ENCODE results near the gene EYS. TPM values are rescaled to one million over a fixed set of nuclear protein-coding genes. Genes with fewer than 3 reads are reported as not detected.
A peak's percentile ranks its signal among the peaks of the same experiment; 100 is the strongest.
"Not testable (repeated sequence)": the region's sequence is repeated elsewhere in the genome, so short reads cannot be mapped to it uniquely, and the experiment has no call there.

EYS gene
- total RNA-seq, 1 experiment from 2014 or later: 0.13 TPM

DNA sequence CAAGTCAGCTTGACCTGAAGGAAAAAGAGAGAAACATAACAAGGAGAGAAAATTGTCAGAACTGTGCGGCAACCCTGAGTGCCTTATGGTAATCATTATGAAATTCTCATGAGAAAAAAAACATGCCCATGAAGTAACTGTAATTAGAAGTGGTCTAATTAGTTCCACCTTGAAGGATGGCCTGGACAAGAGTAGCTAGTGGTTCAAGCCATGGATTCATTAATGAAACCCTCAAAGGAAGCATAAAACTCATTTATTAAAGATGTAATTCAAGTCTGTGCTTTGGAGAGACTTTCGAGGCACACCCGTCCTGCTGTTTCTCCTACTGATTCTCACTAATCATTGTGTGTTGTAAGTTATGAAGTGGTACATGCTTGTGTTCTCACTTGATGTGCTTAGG, 1911.2 kb downstream of the EYS start:
- DNase-seq (ENCODE audit: low spot score): no peak

GRCh38 chr6:63795006-63795405, 1912.0 kb downstream of the EYS start:
- DNase-seq (ENCODE audit: low spot score): no peak

- no peak for DNase-seq (ENCODE audit: low spot score)
Observed at GRCh38 chr6:63793465-63794137, 1913.4 kb downstream of the EYS start.

DNA sequence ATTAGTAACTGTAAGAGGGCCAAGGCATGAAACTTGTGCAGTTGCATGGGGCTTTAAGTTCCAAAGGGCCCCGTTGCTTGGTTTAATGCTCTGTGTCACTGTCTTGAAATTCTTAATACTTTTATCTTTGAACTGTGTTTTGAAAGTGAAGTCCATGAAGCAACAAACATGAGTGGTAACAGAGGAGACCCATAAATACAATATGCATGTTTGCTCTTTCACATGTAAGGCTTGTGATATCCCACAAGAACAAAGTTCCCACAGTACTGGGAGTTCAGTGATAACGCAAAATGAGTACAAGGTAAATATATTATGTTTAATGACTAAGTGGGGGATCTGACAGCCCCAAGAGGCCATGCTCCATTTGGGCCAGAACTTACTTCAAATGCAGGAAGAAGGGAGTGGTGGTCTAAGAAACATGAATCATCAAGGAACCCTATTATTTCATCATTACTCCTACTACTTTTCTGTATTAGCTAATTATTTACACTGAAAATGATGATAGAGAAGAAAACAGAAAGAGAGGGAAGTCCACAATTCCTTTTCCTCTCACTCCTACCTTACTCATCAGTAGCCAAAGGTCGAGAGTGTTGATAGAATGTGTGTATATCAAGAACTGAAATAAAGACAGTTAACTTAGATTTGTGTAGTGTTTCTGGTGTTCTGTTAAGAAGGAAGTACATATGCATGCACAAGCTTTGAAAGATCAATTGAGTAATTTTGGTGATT, 1914.1 kb downstream of the EYS start:
- no peak for DNase-seq (ENCODE audit: low spot score)

DNA sequence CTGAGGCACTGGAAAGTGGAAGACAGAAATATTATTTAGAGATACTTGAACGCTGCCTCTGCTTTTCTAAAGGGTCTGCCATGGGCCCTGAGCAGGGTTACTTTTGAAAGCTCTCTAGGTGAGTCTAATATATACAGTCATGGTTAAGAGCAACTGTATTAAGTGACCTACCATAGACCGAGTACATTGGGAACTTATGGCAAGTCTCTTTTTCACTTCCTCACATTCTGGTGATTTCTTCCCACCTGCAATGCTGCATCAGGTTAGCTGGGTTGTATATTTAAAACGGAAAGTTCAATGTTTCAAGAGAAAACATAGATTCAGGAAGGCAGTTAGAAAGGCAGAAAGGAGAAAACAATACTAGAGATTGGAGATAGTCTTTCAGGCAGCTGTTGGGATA, 1916.7 kb downstream of the EYS start:
- no peak for DNase-seq (ENCODE audit: low spot score)

DNA sequence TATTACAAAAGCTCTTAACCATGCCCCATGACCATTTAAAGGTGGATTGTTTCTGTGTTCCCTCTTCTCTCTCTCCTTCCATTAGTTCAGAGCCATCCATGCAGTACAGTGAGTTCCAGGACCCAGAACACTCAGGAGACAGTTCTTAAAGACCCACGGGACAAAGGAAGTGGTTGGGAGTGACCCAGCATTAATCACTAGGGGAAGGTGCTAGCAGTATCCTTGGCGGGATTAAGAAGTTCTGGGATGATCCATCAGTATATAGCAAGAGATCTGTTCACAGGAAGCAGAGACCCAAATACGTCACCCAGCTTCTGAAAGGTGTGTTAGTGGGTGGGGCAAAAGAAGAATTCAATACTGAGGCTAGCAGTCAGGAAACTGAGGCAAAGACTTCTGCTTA, 1917.3 kb downstream of the EYS start:
- DNase-seq (ENCODE audit: low spot score): no peak

DNA sequence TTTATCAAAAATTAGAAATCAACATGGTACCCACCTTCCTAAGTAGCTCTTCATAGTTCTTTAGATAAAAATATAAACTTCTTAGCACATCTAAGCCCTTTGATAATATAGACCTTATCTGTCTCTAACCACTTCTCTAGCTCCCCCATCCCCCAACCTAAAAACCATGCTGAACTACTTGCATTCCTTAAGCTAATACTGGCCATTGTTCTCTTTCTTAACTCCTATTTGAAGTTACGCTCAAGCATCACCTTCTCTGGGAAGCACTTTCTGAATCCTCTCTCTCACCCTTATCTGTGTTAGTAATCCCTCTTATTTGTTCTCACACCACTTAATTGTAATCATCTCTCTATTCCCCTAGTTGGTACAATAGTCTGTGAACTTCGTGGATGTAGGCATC, 1918.5 kb downstream of the EYS start:
- no peak for DNase-seq (ENCODE audit: low spot score)

DNA sequence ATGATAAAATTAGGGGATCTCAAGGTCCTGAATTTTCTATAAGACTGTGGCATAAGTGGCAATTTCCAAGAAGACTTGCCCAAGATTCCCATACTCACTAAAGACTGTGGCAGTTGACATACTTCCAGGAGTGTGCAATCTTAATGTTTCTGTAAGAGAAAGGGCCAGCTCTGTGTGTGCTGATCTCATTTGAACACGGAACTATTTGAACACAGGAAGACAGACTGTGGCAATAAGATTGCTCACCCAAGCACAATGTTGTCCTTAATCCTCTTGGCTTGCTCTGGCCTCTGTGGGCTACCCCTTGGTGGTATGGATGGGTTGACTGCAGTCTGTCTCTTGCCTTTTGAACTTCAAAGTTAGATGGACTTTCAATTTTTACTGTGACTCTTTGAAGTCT, 1920.0 kb downstream of the EYS start:
- no peak for DNase-seq (ENCODE audit: low spot score)

- DNase-seq (ENCODE audit: low spot score): peak; percentile 17
Observed at GRCh38 chr6:63785006-63785405, 1922.0 kb downstream of the EYS start.

DNA sequence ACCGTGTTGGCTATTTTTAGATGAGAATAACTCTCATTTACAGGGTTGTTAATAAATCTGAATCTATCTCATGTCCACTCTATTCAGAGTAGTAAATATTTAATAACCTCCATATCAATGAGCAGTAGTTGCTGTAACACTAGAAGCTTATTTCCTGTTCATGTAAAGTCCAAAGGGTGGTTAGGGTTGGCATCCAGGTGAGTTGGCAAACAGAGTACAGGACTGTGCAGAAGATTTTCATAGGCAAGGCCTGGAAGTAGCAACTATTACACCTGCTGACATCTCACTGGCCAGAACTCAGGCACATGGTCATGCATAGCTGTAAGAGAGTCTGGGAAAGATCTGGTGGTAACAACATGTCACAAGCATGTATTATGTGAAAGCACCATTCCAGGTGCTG, 1923.9 kb downstream of the EYS start:
- peak; percentile 75 for DNase-seq (ENCODE audit: low spot score)

DNA sequence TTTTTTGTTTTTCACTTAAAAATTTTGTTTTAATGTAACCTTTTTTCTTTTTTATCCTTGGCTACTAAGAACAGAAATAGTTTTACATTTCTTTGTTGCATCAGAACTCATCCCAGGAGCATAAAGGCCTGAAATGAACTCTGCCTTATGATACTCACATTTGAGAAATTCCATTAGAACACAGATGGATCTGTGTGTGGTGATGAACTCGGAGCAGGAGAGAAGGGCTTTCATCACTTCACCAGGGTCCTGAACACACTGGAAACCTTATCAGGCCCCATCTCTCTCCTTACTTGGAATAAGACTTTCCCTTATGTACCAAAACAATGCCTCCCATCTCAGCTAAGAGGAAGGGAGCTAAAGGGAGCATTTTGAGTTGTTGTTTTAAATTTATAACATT, 1932.1 kb downstream of the EYS start:
- DNase-seq (ENCODE audit: low spot score): no peak

GRCh38 chr6:63773200-63773599, 1933.8 kb downstream of the EYS start:
- DNase-seq (ENCODE audit: low spot score): no peak

DNA sequence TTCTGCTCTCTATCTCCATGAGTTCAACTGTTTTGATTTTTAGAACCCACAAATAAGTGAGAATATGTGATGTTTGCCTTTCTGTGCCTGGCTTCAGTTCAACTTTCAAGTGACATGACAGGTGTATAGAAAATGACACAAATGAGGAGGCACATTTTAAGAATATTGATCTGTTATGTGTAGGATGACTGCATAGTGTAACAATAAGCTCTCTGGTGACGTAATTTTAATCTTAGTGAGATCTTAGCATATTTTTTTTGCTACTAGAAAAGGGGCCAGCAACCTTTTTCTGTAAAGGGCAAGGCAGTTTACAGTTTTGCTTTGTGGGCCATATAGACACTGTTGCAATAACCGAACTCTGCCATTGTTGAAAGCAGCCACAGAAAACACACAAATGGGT, 1941.2 kb downstream of the EYS start:
- DNase-seq (ENCODE audit: low spot score): no peak

DNA sequence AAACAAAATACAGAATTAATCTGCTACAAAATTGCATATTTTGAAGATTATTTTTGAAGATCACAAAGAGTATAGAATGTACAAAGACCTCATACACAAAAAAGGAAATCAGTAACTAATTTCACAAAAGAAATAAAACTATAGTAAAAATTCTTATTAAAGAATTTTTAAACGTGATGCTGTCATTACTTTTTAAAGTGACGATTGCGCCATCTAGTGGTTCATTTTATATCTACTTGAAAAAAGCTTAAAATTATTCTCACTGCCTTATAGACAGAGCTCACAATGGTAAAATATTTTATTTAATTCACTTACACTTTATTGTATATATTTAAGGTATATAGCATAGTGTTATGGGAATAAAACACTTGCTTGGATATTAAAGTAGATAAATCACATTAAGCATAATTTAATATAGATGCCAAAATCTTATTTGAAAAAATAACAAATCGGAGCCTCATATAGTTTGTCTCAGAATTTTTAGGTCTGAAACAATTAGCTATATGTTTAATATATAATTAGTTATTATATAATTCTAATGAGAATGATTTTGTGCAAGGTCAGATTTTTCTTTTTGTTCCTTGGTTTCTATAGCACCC, 1942.6 kb downstream of the EYS start:
- DNase-seq (ENCODE audit: low spot score): peak; percentile 81

GRCh38 chr6:63760199-63760598, 1946.8 kb downstream of the EYS start:
- DNase-seq (ENCODE audit: low spot score): no peak

DNA sequence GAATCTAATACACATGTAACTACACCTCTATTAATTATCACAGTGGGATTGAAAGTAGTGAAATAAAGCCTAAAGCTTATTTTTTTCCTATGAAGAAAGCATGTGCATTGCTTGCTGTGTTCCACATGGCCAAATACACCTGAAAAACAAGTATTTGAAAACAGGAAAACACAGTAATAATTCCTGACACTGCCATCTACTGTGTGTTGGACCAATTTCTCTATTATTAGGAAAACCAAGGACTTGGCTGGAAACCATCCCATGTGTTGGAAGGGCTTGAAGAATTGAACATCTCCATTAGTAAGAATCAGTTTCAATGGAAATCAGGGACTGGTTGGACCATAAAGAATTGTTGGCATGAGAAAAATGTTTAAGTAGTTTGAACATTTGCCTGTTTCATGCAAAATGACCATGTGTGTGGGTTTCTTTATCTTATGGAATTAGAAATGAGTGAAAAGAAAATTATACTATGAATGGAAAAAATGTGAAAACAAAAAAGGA, 1947.4 kb downstream of the EYS start:
- peak; percentile 20 for DNase-seq (ENCODE audit: low spot score)

DNA sequence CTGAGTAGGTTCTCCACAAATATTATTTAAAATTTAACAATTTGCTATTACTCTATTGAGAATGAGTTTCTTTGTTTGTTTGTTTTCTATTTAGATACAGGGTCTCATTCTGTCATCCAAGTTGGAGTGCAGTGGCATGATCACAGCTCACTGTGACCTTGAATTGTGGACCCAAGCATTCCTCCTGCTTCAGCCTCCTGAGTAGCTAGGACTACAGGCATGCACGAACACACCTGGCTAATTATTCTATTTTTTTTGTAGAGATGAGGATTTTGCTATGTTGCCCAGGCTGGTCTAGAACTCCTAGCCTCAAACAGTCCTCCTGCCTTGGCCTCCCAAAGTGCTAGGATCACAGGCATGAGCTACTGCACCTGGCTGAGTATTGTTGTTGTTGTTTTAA, 1949.2 kb downstream of the EYS start:
- DNase-seq (ENCODE audit: low spot score): no peak

DNA sequence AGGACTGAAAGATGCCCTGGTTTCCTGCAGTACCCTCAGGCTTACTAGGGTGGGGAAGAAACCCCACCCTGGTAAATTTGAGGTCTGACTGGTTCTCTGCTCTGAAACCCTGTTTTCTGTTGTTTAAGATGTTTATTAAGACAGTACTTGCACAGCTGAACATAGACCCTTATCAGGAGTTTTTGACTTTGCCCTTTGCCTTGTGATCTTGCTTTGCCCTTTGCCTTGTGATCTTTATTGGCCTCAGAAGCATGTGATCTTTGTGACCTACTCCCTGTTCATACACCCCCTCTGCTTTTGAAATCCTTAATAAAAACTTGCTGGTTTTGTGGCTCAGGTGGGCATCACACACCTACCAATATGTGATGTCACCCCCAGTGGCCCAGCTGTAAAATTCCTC, 1949.8 kb downstream of the EYS start:
- not testable (repeated sequence) for DNase-seq (ENCODE audit: low spot score)

DNA sequence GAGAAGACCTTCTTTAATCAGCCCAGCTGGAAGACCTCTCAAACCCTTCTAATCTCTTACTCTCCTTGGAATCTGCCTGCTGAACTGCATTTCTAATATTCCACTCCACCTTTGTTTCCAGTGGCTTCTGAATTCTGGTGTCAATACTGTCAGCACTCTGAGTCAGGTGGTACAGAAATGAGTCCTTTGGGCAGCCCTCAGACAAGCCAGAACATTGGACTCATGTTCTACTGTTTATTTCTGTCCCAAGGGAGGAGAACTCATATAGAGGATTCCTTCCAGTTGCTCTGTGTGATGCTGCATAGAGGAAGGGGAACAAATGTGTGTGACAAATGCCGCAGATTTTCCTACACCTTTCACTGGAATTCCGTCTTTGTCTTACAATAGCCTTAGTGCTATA, 1956.6 kb downstream of the EYS start:
- DNase-seq (ENCODE audit: low spot score): no peak

- DNase-seq (ENCODE audit: low spot score): no peak
Observed at GRCh38 chr6:63745784-63746183, 1961.2 kb downstream of the EYS start.

- no peak for DNase-seq (ENCODE audit: low spot score)
Observed at GRCh38 chr6:63744810-63745209, 1962.2 kb downstream of the EYS start.

DNA sequence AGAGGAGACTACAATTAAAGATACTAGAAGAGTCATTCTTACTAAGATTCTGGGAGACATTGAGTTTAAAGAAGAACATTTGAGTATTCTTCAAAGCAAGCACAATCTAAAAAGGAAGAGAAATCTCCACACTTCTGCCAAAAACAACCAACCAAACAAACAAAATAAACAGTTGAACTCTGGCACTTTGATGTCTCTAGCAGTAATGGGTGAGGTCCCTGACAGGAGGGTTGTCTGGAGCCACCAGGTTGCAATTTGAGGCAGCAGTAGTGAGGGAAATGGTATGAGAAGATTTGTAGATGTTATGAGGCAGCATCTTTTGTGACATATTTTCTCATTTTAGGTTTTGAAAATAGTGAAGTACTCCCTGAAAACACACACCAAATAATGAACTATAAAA, 1963.3 kb downstream of the EYS start:
- DNase-seq (ENCODE audit: low spot score): no peak

- DNase-seq (ENCODE audit: low spot score): no peak
Observed at GRCh38 chr6:63742060-63742459, 1965.0 kb downstream of the EYS start.

All from HT-29 (cell line).